GM10248 (cell line): Measurements from ENCODE around the gene WDR91.

Experiments
- CTCF ChIA-PET: fragments of 300-600 bp; sonication (Branson Sonifier 250); formaldehyde crosslinking; extraction: SDS; loops from one replicate; lab custom pipeline; 2021; ENCODE audit warnings: antibody characterized with exemption; lab: Yijun Ruan, JAX
- POLR2A ChIA-PET: fragments of 350-650 bp; sonication (Branson Sonifier 250); formaldehyde crosslinking; extraction: SDS; loops from one replicate; lab custom pipeline; 2020; ENCODE audit warnings: antibody characterized with exemption; lab: Yijun Ruan, JAX
- DNase-seq: peaks from one replicate; pipeline ENCODE4 v3.0.0; 2012; ENCODE audit errors: extremely low spot score
- CTCF ChIP-seq: IDR thresholded peaks from 2 replicates; pipeline ENCODE4 v1.5.1; 2012; ENCODE audit warnings: mild to moderate bottlenecking, low read depth; ENCODE audit errors: extremely low read depth, missing control alignments, control extremely low read depth

Gene WDR91

GRCh38 chr7:135190703-135191102 is 20.6 kb downstream of the WDR91 start:
- ChIA-PET CTCF (interaction anchor here (0.7 to 6.3 kb wide), 7 partner anchors 9 to 63 kb away, joined by 3 to 25 read pairs (median 4); partner anchors contain the start of gene WDR91), POLR2A (interaction anchor here (0.9 kb wide), 1 partner anchor 12 kb away, joined by 3 read pairs; no protein-coding TSS in a partner anchor)
- DNase-seq = no peak
- no peak for TF ChIP-seq CTCF

GRCh38 chr7:135189961-135190360 is 21.4 kb downstream of the WDR91 start:
- ChIA-PET POLR2A (interaction anchor here (0.9 to 1.9 kb wide), 2 partner anchors 13 to 14 kb away, joined by 3 to 5 read pairs; no protein-coding TSS in a partner anchor), CTCF (interaction anchor here (0.7 to 6.3 kb wide), 8 partner anchors 10 to 203 kb away, joined by 3 to 25 read pairs (median 5); partner anchors contain the start of genes AGBL3 and WDR91)
- DNase-seq = no peak
- no peak for TF ChIP-seq CTCF

GRCh38 chr7:135189221-135189662 is 22.1 kb downstream of the WDR91 start:
- ChIA-PET CTCF (interaction anchor here (0.6 to 6.3 kb wide), 10 partner anchors 8 to 329 kb away, joined by 3 to 25 read pairs (median 10); partner anchors contain the start of genes AGBL3, CYREN and WDR91), POLR2A (interaction anchor here (1.9 to 2.1 kb wide), 2 partner anchors 15 to 21 kb away, joined by 5 to 18 read pairs; partner anchors contain the start of gene WDR91)
- DNase-seq = no peak
- no peak for TF ChIP-seq CTCF

GRCh38 chr7:135188298-135188984 is 22.9 kb downstream of the WDR91 start:
- no peak for TF ChIP-seq CTCF
- ChIA-PET CTCF (interaction anchor here (0.6 to 6.3 kb wide), 9 partner anchors 9 to 330 kb away, joined by 3 to 25 read pairs (median 10); partner anchors contain the start of genes AGBL3, CYREN and WDR91), POLR2A (interaction anchor here (0.6 to 2.1 kb wide), 5 partner anchors 16 to 796 kb away, joined by 3 to 18 read pairs (median 4); partner anchors contain the start of gene WDR91)

GRCh38 chr7:135186841-135187253 is 24.5 kb downstream of the WDR91 start:
- POLR2A ChIA-PET = interaction anchor here (0.5 to 2.1 kb wide), 6 partner anchors 11 to 383 kb away, joined by 3 to 18 read pairs (median 4); partner anchors contain the start of genes CYREN and WDR91
- peak; percentile 80 for DNase-seq
- CTCF ChIA-PET = interaction anchor here (0.6 to 6.3 kb wide), 13 partner anchors 8 to 200 kb away, joined by 3 to 25 read pairs (median 4); partner anchors contain the start of genes AGBL3, CYREN and WDR91
- TF ChIP-seq CTCF = no peak

More at GRCh38 chr7:135188298-135188984, 22.9 kb downstream of the WDR91 start:
- DNase-seq = peak; percentile 60

- ChIA-PET POLR2A (interaction anchor here (0.5 to 1.4 kb wide), 5 partner anchors 11 to 384 kb away, joined by 3 to 6 read pairs (median 3); partner anchors contain the start of gene CYREN), CTCF (interaction anchor here (0.6 to 6.3 kb wide), 9 partner anchors 9 to 199 kb away, joined by 3 to 25 read pairs (median 4); partner anchors contain the start of genes AGBL3, CYREN and WDR91)
- TF ChIP-seq CTCF = no peak
- DNase-seq = no peak
These were observed 25.1 kb downstream of the WDR91 start for GRCh38 chr7:135186261-135186540.
